ENCODE measurements around the gene GPRC5C.

The GPRC5C gene

DNA sequence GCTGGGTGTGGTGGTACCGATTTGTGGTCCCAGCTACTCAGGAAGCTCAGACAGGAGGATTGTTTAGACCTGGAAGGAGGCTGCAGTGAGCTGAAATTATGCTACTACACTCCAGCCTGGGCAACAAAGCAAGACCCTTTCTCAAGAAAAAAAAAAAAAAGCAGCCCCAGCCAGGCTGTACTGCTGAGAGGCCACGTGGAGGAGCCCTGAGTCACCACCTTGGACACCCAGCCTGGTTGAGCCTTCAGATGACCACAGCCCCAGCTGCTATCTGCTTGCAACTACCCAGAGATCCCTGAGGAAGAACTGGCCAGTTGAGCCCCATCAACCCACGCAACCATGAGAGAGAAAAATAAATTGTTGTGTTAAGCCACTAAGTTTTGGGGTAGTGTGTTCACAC lies 23.6 kb upstream of the GPRC5C start:
- Histone ChIP-seq H3K4me1 (ENCODE audit: control insufficient read depth, insufficient read depth, low read length, poor library complexity, severe bottlenecking) (peaks cover 25% of the 10 kb centered on the region), H3K4me3 (ENCODE audit: extremely low read depth, insufficient read depth, low read length, poor library complexity, severe bottlenecking) (no peak overlapping the region), H3K36me3 (ENCODE audit: control insufficient read depth, insufficient read depth, low read length) (no peaks in the 10 kb centered on the region), H3K27ac (ENCODE audit: low read depth, low read length, severe bottlenecking) (no peak overlapping the region), H3K9me3 (ENCODE audit: control insufficient read depth, low read length) (peaks cover 4% of the 10 kb centered on the region)
- 11 to 60% methylated on average over 1 of the region's 3 CpGs for WGBS, 2 experiments (ENCODE audit: insufficient coverage in 2 of 2)

DNA sequence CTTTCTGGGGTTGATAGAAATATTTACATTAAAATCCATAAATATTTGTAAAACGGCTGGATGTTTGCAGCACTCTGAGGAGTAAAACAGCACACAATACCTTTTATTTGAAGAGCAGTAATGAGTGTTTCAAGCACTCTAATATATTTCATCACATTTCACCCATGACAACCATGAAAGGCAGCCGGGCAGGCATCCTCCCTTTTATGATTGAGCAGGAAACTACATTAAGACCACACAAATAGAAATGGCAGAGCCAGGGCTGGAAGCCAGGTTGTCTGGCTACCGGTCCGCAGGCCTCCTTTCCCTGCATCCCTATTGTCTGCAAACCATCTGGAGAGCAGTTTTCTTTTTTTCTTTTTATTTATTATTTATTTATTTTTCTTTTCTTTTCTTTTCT lies 23.1 kb upstream of the GPRC5C start:
- 100% methylated on average over 1 of the region's 4 CpGs for WGBS, 2 experiments (ENCODE audit: insufficient coverage in 2 of 2)
- no peak overlapping the region for H3K4me3 ChIP-seq (ENCODE audit: extremely low read depth, insufficient read depth, low read length, poor library complexity, severe bottlenecking)
- peaks cover 4% of the 10 kb centered on the region for H3K9me3 ChIP-seq (ENCODE audit: control insufficient read depth, low read length)
- H3K27ac ChIP-seq (ENCODE audit: low read depth, low read length, severe bottlenecking): no peak overlapping the region
- peaks cover 19% of the 10 kb centered on the region for H3K4me1 ChIP-seq (ENCODE audit: control insufficient read depth, insufficient read depth, low read length, poor library complexity, severe bottlenecking)
- no peaks in the 10 kb centered on the region for H3K36me3 ChIP-seq (ENCODE audit: control insufficient read depth, insufficient read depth, low read length)

DNA sequence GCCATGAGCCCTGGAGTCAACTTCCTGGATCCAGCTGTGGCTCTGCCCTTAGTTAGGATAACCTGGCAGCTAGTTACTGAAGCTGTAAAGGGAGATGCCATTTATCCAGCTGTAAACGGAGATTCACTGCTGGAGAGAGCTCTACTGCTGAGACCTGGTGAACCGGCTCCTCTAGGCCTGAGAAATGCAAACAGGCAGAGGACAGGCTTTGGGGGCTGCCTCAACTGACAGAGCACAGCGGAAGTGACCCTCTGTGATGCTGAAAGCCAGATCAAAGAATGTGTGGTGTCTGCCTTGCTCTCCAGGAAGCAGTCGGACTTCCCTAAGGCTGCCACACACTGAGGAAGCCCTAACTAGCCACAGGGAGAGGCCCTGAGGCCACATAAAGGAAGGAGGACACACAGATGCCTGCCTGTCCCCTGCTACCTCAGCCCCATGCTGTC lies 21.9 kb upstream of the GPRC5C start:
- no peaks in the 10 kb centered on the region for H3K36me3 ChIP-seq (ENCODE audit: control insufficient read depth, insufficient read depth, low read length)
- peak overlapping the region; percentile 13 for H3K27ac ChIP-seq (ENCODE audit: low read depth, low read length, severe bottlenecking)
- H3K9me3 ChIP-seq (ENCODE audit: control insufficient read depth, low read length): peaks cover 4% of the 10 kb centered on the region
- H3K4me3 ChIP-seq (ENCODE audit: extremely low read depth, insufficient read depth, low read length, poor library complexity, severe bottlenecking): no peak overlapping the region
- WGBS, 2 experiments (ENCODE audit: insufficient coverage in 2 of 2): 54 to 78% methylated on average over 4 of the region's 4 CpGs
- peaks cover 16% of the 10 kb centered on the region for H3K4me1 ChIP-seq (ENCODE audit: control insufficient read depth, insufficient read depth, low read length, poor library complexity, severe bottlenecking)

DNA sequence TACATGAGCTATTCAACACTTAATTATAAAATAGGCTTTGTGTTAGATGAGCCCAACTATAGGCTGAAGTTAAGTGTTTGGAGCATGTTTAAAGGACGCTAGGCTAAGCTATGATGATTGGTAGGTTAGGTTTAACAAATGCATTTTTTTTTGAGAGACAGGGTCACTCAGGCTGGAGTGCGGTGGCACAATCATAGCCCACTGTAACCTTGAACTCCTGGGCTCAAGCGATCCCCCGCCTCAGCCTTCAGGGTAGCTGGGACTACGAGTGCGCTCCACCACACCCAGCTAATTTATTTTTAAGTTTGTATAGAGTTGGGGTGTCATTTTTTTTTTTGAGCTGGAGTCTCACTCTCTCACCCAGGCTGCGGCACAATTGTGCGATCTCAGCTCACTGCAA lies 19.3 kb upstream of the GPRC5C start:
- Histone ChIP-seq H3K4me3 (ENCODE audit: extremely low read depth, insufficient read depth, low read length, poor library complexity, severe bottlenecking) (no peak overlapping the region), H3K4me1 (ENCODE audit: control insufficient read depth, insufficient read depth, low read length, poor library complexity, severe bottlenecking) (peaks cover 19% of the 10 kb centered on the region), H3K27ac (ENCODE audit: low read depth, low read length, severe bottlenecking) (no peak overlapping the region), H3K9me3 (ENCODE audit: control insufficient read depth, low read length) (peaks cover 4% of the 10 kb centered on the region), H3K36me3 (ENCODE audit: control insufficient read depth, insufficient read depth, low read length) (no peaks in the 10 kb centered on the region)
- 75 to 100% methylated on average over 2 of the region's 8 CpGs for WGBS, 2 experiments (ENCODE audit: insufficient coverage in 2 of 2)

- WGBS, 2 experiments (ENCODE audit: insufficient coverage in 2 of 2): 95 to 97% methylated on average over 5 to 6 of the region's 7 CpGs
- Histone ChIP-seq H3K4me3 (ENCODE audit: extremely low read depth, insufficient read depth, low read length, poor library complexity, severe bottlenecking) (no peak overlapping the region), H3K36me3 (ENCODE audit: control insufficient read depth, insufficient read depth, low read length) (no peaks in the 10 kb centered on the region), H3K27ac (ENCODE audit: low read depth, low read length, severe bottlenecking) (no peak overlapping the region), H3K4me1 (ENCODE audit: control insufficient read depth, insufficient read depth, low read length, poor library complexity, severe bottlenecking) (peaks cover 28% of the 10 kb centered on the region), H3K9me3 (ENCODE audit: control insufficient read depth, low read length) (peaks cover 4% of the 10 kb centered on the region)
Observed at GRCh38 chr17:74413491-74413890, 18.4 kb upstream of the GPRC5C start.

- peaks cover 4% of the 10 kb centered on the region for H3K9me3 ChIP-seq (ENCODE audit: control insufficient read depth, low read length)
- H3K27ac ChIP-seq (ENCODE audit: low read depth, low read length, severe bottlenecking): no peak overlapping the region
Observed at GRCh38 chr17:74414510-74414909, 17.4 kb upstream of the GPRC5C start.

GRCh38 chr17:74415608-74416396 lies 16.1 kb upstream of the GPRC5C start:
- H3K4me3 ChIP-seq (ENCODE audit: extremely low read depth, insufficient read depth, low read length, poor library complexity, severe bottlenecking): no peak overlapping the region
- peaks cover 2% of the 10 kb centered on the region for H3K9me3 ChIP-seq (ENCODE audit: control insufficient read depth, low read length)
- 91 to 92% methylated on average over 13 of the region's 13 CpGs for WGBS, 2 experiments (ENCODE audit: insufficient coverage in 2 of 2)
- H3K27ac ChIP-seq (ENCODE audit: low read depth, low read length, severe bottlenecking): no peak overlapping the region
- H3K4me1 ChIP-seq (ENCODE audit: control insufficient read depth, insufficient read depth, low read length, poor library complexity, severe bottlenecking): peaks cover 27% of the 10 kb centered on the region
- no peaks in the 10 kb centered on the region for H3K36me3 ChIP-seq (ENCODE audit: control insufficient read depth, insufficient read depth, low read length)

More at GRCh38 chr17:74414510-74414909, 17.4 kb upstream of the GPRC5C start:
- Histone ChIP-seq H3K4me1 (ENCODE audit: control insufficient read depth, insufficient read depth, low read length, poor library complexity, severe bottlenecking) (peaks cover 30% of the 10 kb centered on the region), H3K36me3 (ENCODE audit: control insufficient read depth, insufficient read depth, low read length) (no peaks in the 10 kb centered on the region), H3K4me3 (ENCODE audit: extremely low read depth, insufficient read depth, low read length, poor library complexity, severe bottlenecking) (no peak overlapping the region)
- 91 to 100% methylated on average over 1 of the region's 3 CpGs for WGBS, 2 experiments (ENCODE audit: insufficient coverage in 2 of 2)

DNA sequence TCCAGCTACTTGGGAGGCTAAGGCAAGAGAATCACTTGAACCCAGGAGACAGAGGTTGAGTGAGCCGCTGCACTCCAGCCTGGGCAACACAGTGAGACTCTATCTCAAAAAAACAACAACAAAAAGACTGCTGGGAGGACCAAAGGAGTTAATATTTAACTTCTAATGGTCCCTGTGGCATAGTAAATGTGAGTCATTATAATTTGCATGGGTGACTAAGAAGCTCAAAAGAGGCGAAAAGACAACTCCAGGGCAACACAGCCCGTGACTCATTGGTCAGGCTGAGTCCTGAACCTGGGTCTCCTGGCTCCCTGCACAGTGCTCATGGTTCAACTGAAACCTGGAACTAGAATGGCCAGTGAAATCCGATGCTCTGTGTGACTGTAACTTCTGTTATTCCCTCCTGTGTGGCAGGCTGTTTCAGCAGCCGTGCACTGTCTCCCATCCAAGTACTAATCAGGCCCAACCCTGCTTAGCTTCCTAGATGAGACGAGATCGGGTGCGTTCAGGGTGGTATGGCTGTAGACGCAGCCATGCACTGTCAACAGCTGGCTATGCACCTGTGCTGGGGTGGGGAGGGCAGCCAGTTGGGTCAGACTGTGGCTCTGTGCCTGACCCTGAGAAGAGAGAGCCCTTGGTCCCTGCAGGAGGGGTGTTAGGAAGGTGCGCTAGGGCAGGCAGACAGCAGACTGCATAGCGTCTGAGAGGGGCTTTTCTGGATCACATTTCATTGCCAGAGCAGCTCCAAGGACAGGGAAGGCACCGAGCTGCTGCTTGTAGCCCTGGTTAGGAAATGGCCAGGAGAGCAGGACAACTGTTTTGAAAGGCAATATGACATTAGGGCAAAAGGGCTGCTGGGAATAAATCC lies 14.5 kb upstream of the GPRC5C start:
- Histone ChIP-seq H3K4me3 (ENCODE audit: extremely low read depth, insufficient read depth, low read length, poor library complexity, severe bottlenecking) (no peak overlapping the region), H3K4me1 (ENCODE audit: control insufficient read depth, insufficient read depth, low read length, poor library complexity, severe bottlenecking) (peaks cover 27% of the 10 kb centered on the region), H3K9me3 (ENCODE audit: control insufficient read depth, low read length) (no peaks in the 10 kb centered on the region), H3K27ac (ENCODE audit: low read depth, low read length, severe bottlenecking) (peak overlapping the region; percentile 45), H3K36me3 (ENCODE audit: control insufficient read depth, insufficient read depth, low read length) (no peaks in the 10 kb centered on the region)
- 74 to 83% methylated on average over 9 to 11 of the region's 12 CpGs for WGBS, 2 experiments (ENCODE audit: insufficient coverage in 2 of 2)

DNA sequence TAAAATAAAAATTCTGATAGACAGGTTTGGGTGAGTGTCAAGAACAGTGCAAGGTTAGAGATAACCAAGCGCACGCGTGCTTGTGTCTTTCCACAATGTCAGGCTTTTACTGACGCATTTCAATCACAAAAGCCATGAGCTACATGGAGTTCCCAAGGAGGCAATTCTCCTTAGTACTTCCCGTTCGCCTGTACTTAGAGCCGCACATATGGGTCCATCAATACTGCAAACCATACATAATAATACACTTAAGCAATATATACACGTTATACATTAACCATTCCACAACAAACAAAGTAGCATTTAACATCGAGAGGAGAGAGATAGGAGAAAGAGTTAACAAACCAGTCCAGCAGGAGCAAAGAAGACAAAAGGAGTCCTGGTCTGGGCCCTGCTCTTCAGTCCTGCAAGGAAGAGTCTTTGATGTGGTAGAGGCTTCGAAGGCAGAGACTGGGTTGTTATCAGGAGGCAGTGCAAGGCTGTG lies 11.9 kb upstream of the GPRC5C start:
- Histone ChIP-seq H3K4me1 (ENCODE audit: control insufficient read depth, insufficient read depth, low read length, poor library complexity, severe bottlenecking) (peaks cover 22% of the 10 kb centered on the region), H3K4me3 (ENCODE audit: extremely low read depth, insufficient read depth, low read length, poor library complexity, severe bottlenecking) (no peak overlapping the region), H3K9me3 (ENCODE audit: control insufficient read depth, low read length) (no peaks in the 10 kb centered on the region), H3K36me3 (ENCODE audit: control insufficient read depth, insufficient read depth, low read length) (no peaks in the 10 kb centered on the region), H3K27ac (ENCODE audit: low read depth, low read length, severe bottlenecking) (peak overlapping the region; percentile 53)
- 87 to 90% methylated on average over 9 of the region's 10 CpGs for WGBS, 2 experiments (ENCODE audit: insufficient coverage in 2 of 2)

DNA sequence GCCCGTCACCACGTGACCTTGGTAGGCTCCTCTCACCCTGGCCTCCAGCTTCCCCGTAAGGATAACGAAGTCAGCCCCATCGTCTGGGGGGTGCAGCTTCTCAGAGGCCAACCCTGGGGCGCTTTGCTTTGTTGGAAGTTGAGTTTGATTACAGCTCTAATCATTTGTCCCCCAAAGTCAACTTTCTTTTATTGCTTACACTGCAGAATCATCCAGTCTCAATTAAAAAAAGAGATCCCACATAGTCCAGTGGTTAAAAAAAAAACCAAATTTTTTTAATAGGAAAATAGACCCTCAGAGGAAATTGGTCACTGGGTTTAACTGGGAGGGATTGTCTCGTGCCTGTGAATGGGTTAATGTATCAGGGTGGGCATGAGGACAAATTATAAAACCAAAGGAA lies 7.8 kb upstream of the GPRC5C start:
- no peaks in the 10 kb centered on the region for H3K36me3 ChIP-seq (ENCODE audit: control insufficient read depth, insufficient read depth, low read length)
- H3K4me3 ChIP-seq (ENCODE audit: extremely low read depth, insufficient read depth, low read length, poor library complexity, severe bottlenecking): no peak overlapping the region
- WGBS, 2 experiments (ENCODE audit: insufficient coverage in 2 of 2): 97 to 100% methylated on average over 4 to 6 of the region's 7 CpGs
- H3K4me1 ChIP-seq (ENCODE audit: control insufficient read depth, insufficient read depth, low read length, poor library complexity, severe bottlenecking): peaks cover 19% of the 10 kb centered on the region
- no peaks in the 10 kb centered on the region for H3K9me3 ChIP-seq (ENCODE audit: control insufficient read depth, low read length)
- H3K27ac ChIP-seq (ENCODE audit: low read depth, low read length, severe bottlenecking): no peak overlapping the region

Data from mesodermal cell (in vitro differentiated cells).